Measurements from ENCODE around the gene SYT13.

SYT13 gene

GRCh38 chr11:45237711-45238315 is 48.3 kb downstream of the SYT13 start:
- WGBS = 43% methylated on average over 2 of the region's 4 CpGs
- H3K4me3 ChIP-seq (ENCODE audit: insufficient read depth in 1 of 2, low read depth in 1 of 2, low read length in 2 of 2) = no peak overlapping the region
- peaks cover 5% of the 10 kb centered on the region for H3K4me1 ChIP-seq (ENCODE audit: control insufficient read depth, insufficient read depth, low read depth, low read length)
- H2BK120ac ChIP-seq (ENCODE audit: low read depth, low read length) = no peak overlapping the region
- H3K23ac ChIP-seq (ENCODE audit: low read length in 2 of 2) = no peak overlapping the region
- no peaks in the 10 kb centered on the region for H3K36me3 ChIP-seq (ENCODE audit: control insufficient read depth in 1 of 2, insufficient read depth in 2 of 2, low read depth in 1 of 2, low read length in 2 of 2)
- H4K91ac ChIP-seq (ENCODE audit: low read length) = no peak overlapping the region
- peaks cover 28 to 42% of the 10 kb centered on the region in 2 experiments for H3K27me3 ChIP-seq (ENCODE audit: control insufficient read depth in 1 of 2, insufficient read depth in 1 of 2, low read length in 2 of 2)
- H3K4ac ChIP-seq (ENCODE audit: low read depth in 1 of 2, low read length in 2 of 2) = no peak overlapping the region
- no peak overlapping the region for H3K18ac ChIP-seq (ENCODE audit: low read depth in 1 of 2, low read length in 2 of 2)
- no peak overlapping the region for H3K4me2 ChIP-seq (ENCODE audit: low read length, poor library complexity, severe bottlenecking)
- no peak overlapping the region for H3K27ac ChIP-seq (ENCODE audit: low read length, poor library complexity, severe bottlenecking)
- H2BK5ac ChIP-seq (ENCODE audit: low read depth, low read length, poor library complexity, severe bottlenecking) = no peak overlapping the region
- H3K14ac ChIP-seq (ENCODE audit: low read length in 2 of 2) = no peak overlapping the region
- no peaks in the 10 kb centered on the region for H3K79me1 ChIP-seq (replicated peaks; ENCODE audit: low read length, poor library complexity, severe bottlenecking)
- no peaks in the 10 kb centered on the region for H3K9me3 ChIP-seq (ENCODE audit: control insufficient read depth, low read length)
- DNase-seq = no peak
- H2AFZ ChIP-seq (ENCODE audit: low read depth, low read length) = no peak overlapping the region
- H3K9ac ChIP-seq (ENCODE audit: low read length) = no peak overlapping the region
- H2BK12ac ChIP-seq (ENCODE audit: low read length in 2 of 2) = no peak overlapping the region
- no peak overlapping the region for H2AK5ac ChIP-seq (ENCODE audit: low read length, severe bottlenecking)
- no peak overlapping the region for H4K8ac ChIP-seq (ENCODE audit: low read length)
- H2BK15ac ChIP-seq (ENCODE audit: low read depth, poor library complexity, severe bottlenecking) = no peak overlapping the region

GRCh38 chr11:45234306-45235006 is 51.7 kb downstream of the SYT13 start:
- Histone ChIP-seq H2BK120ac (ENCODE audit: low read depth, low read length) (no peak overlapping the region), H3K14ac (ENCODE audit: low read length in 2 of 2) (no peak overlapping the region), H3K36me3 (ENCODE audit: control insufficient read depth in 1 of 2, insufficient read depth in 2 of 2, low read depth in 1 of 2, low read length in 2 of 2) (no peaks in the 10 kb centered on the region), H3K18ac (ENCODE audit: low read depth in 1 of 2, low read length in 2 of 2) (no peak overlapping the region), H4K91ac (ENCODE audit: low read length) (no peak overlapping the region), H3K4me1 (ENCODE audit: control insufficient read depth, insufficient read depth, low read depth, low read length) (peaks cover 5% of the 10 kb centered on the region), H2BK5ac (ENCODE audit: low read depth, low read length, poor library complexity, severe bottlenecking) (no peak overlapping the region), H3K27ac (ENCODE audit: low read length, poor library complexity, severe bottlenecking) (no peak overlapping the region), H3K4me2 (ENCODE audit: low read length, poor library complexity, severe bottlenecking) (no peak overlapping the region), H4K8ac (ENCODE audit: low read length) (no peak overlapping the region), H2AFZ (ENCODE audit: low read depth, low read length) (no peak overlapping the region), H3K23ac (ENCODE audit: low read length in 2 of 2) (no peak overlapping the region), H2AK5ac (ENCODE audit: low read length, severe bottlenecking) (no peak overlapping the region), H2BK12ac (ENCODE audit: low read length in 2 of 2) (no peak overlapping the region), H3K4ac (ENCODE audit: low read depth in 1 of 2, low read length in 2 of 2) (no peak overlapping the region), H3K9me3 (ENCODE audit: control insufficient read depth, low read length) (no peaks in the 10 kb centered on the region), H3K4me3 (ENCODE audit: insufficient read depth in 1 of 2, low read depth in 1 of 2, low read length in 2 of 2) (no peak overlapping the region), H3K79me1 (replicated peaks; ENCODE audit: low read length, poor library complexity, severe bottlenecking) (no peaks in the 10 kb centered on the region), H3K27me3 (ENCODE audit: control insufficient read depth in 1 of 2, insufficient read depth in 1 of 2, low read length in 2 of 2) (peaks cover 28 to 34% of the 10 kb centered on the region in 2 experiments), H2BK15ac (ENCODE audit: low read depth, poor library complexity, severe bottlenecking) (no peak overlapping the region), H3K9ac (ENCODE audit: low read length) (no peak overlapping the region)
- no peak for DNase-seq
- WGBS = 90% methylated on average over 8 of the region's 15 CpGs

- Histone ChIP-seq H3K27me3 (ENCODE audit: control insufficient read depth in 1 of 2, insufficient read depth in 1 of 2, low read length in 2 of 2) (peaks cover 28 to 34% of the 10 kb centered on the region in 2 experiments), H3K23ac (ENCODE audit: low read length in 2 of 2) (no peak overlapping the region), H3K4me3 (ENCODE audit: insufficient read depth in 1 of 2, low read depth in 1 of 2, low read length in 2 of 2) (no peak overlapping the region), H3K79me1 (replicated peaks; ENCODE audit: low read length, poor library complexity, severe bottlenecking) (no peaks in the 10 kb centered on the region), H3K18ac (ENCODE audit: low read depth in 1 of 2, low read length in 2 of 2) (no peak overlapping the region), H3K36me3 (ENCODE audit: control insufficient read depth in 1 of 2, insufficient read depth in 2 of 2, low read depth in 1 of 2, low read length in 2 of 2) (no peaks in the 10 kb centered on the region), H3K4me1 (ENCODE audit: control insufficient read depth, insufficient read depth, low read depth, low read length) (peaks cover 5% of the 10 kb centered on the region), H3K4ac (ENCODE audit: low read depth in 1 of 2, low read length in 2 of 2) (no peak overlapping the region), H2AFZ (ENCODE audit: low read depth, low read length) (no peak overlapping the region), H4K8ac (ENCODE audit: low read length) (no peak overlapping the region), H3K27ac (ENCODE audit: low read length, poor library complexity, severe bottlenecking) (no peak overlapping the region), H2BK12ac (ENCODE audit: low read length in 2 of 2) (no peak overlapping the region), H3K9ac (ENCODE audit: low read length) (no peak overlapping the region), H3K9me3 (ENCODE audit: control insufficient read depth, low read length) (no peaks in the 10 kb centered on the region), H2BK5ac (ENCODE audit: low read depth, low read length, poor library complexity, severe bottlenecking) (no peak overlapping the region), H2AK5ac (ENCODE audit: low read length, severe bottlenecking) (no peak overlapping the region), H3K14ac (ENCODE audit: low read length in 2 of 2) (no peak overlapping the region), H4K91ac (ENCODE audit: low read length) (no peak overlapping the region), H2BK15ac (ENCODE audit: low read depth, poor library complexity, severe bottlenecking) (no peak overlapping the region), H2BK120ac (ENCODE audit: low read depth, low read length) (no peak overlapping the region), H3K4me2 (ENCODE audit: low read length, poor library complexity, severe bottlenecking) (no peak overlapping the region)
- WGBS = 85% methylated on average over 14 of the region's 14 CpGs
- DNase-seq = no peak
Measured at GRCh38 chr11:45233804-45234170, 52.4 kb downstream of the SYT13 start.

- peak overlapping the region; percentile 9 for H4K8ac ChIP-seq (ENCODE audit: low read length)
- no peak overlapping the region for H2BK120ac ChIP-seq (ENCODE audit: low read depth, low read length)
- H2BK5ac ChIP-seq (ENCODE audit: low read depth, low read length, poor library complexity, severe bottlenecking) = no peak overlapping the region
- peak; percentile 54 for DNase-seq
- peaks cover 26 to 33% of the 10 kb centered on the region in 2 experiments for H3K27me3 ChIP-seq (ENCODE audit: control insufficient read depth in 1 of 2, insufficient read depth in 1 of 2, low read length in 2 of 2)
- H3K23ac ChIP-seq (ENCODE audit: low read length in 2 of 2) = no peak overlapping the region
- no peak overlapping the region for H3K18ac ChIP-seq (ENCODE audit: low read depth in 1 of 2, low read length in 2 of 2)
- H3K4ac ChIP-seq (ENCODE audit: low read depth in 1 of 2, low read length in 2 of 2) = no peak overlapping the region
- H3K14ac ChIP-seq (ENCODE audit: low read length in 2 of 2) = no peak overlapping the region
- no peak overlapping the region for H3K4me3 ChIP-seq (ENCODE audit: insufficient read depth in 1 of 2, low read depth in 1 of 2, low read length in 2 of 2)
- H2AK5ac ChIP-seq (ENCODE audit: low read length, severe bottlenecking) = no peak overlapping the region
- peak overlapping the region in 1 of 2 experiments; percentile 37 for H2BK12ac ChIP-seq (ENCODE audit: low read length in 2 of 2)
- H4K91ac ChIP-seq (ENCODE audit: low read length) = no peak overlapping the region
- no peak overlapping the region for H2AFZ ChIP-seq (ENCODE audit: low read depth, low read length)
- H3K27ac ChIP-seq (ENCODE audit: low read length, poor library complexity, severe bottlenecking) = no peak overlapping the region
- no peak overlapping the region for H3K9ac ChIP-seq (ENCODE audit: low read length)
- 59% methylated on average over 14 of the region's 17 CpGs for WGBS
- no peaks in the 10 kb centered on the region for H3K79me1 ChIP-seq (replicated peaks; ENCODE audit: low read length, poor library complexity, severe bottlenecking)
- H3K9me3 ChIP-seq (ENCODE audit: control insufficient read depth, low read length) = no peaks in the 10 kb centered on the region
- H3K36me3 ChIP-seq (ENCODE audit: control insufficient read depth in 1 of 2, insufficient read depth in 2 of 2, low read depth in 1 of 2, low read length in 2 of 2) = no peaks in the 10 kb centered on the region
- no peak overlapping the region for H2BK15ac ChIP-seq (ENCODE audit: low read depth, poor library complexity, severe bottlenecking)
- no peak overlapping the region for H3K4me2 ChIP-seq (ENCODE audit: low read length, poor library complexity, severe bottlenecking)
- peaks cover 5% of the 10 kb centered on the region for H3K4me1 ChIP-seq (ENCODE audit: control insufficient read depth, insufficient read depth, low read depth, low read length)
Measured at GRCh38 chr11:45233121-45233803, 52.9 kb downstream of the SYT13 start.

Measured in mesenchymal stem cell (in vitro differentiated cells and primary cell).